Measurements from ENCODE around the gene MED16.
"Not testable (repeated sequence)": the region's sequence is repeated elsewhere in the genome, so short reads cannot be mapped to it uniquely, and the experiment has no call there.

Gene MED16

DNA sequence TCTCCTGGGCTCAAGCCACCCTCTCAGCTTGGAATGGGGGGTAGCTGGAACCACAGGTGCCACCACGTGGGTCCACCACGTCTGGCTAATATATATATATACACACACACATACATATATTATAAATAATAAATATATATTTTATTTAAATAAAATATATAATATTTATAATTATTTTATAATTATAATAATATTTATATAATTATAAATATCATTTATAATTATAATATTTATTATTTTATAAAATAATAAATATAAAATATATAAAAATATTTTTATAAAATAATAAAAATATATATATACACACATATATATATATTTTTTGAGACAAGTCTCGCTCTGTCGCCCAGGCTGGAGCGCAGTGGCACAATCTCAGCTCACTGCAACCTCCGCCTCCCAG, 38.4 kb downstream of the MED16 start:
- no peak for DNase-seq (ENCODE audit: low spot score)

- not testable (repeated sequence) for DNase-seq (ENCODE audit: low spot score)
These were observed 39.3 kb downstream of the MED16 start for GRCh38 chr19:853614-854220.

DNA sequence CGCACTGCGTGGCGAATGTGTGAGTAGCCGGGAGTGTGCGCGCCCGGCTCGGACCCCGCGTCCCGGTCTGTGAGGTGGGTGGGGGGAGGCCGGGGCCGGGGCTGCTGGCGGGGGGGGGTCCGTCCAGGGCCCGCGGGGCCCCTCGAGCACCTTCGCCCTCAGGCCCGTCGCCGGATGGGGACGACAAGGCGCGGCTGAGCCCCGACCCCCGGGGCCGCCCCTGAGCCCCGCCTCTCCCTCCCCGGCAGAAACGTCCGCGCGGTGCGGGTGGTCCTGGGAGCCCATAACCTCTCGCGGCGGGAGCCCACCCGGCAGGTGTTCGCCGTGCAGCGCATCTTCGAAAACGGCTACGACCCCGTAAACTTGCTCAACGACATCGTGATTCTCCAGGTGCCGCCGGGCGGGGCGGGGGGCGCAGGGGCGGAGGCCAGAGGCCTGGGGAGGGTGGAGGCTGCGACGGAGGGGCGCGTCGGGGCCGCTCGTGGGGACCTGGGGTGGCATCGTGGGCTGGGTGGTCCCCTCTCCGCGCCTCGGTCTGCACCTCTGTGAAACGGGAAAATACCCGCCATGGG, 39.9 kb downstream of the MED16 start:
- DNase-seq (ENCODE audit: low spot score) = no peak

- DNase-seq (ENCODE audit: low spot score) = no peak
These were observed 40.6 kb downstream of the MED16 start, which contains the start of gene ELANE for GRCh38 chr19:852136-853013. TSS of gene ELANE (plus strand) at chr19:852303. CDS start at chr19:852329, 26 bp downstream.

GRCh38 chr19:850979-851335, 42.0 kb downstream of the MED16 start:
- DNase-seq (ENCODE audit: low spot score) = no peak

DNA sequence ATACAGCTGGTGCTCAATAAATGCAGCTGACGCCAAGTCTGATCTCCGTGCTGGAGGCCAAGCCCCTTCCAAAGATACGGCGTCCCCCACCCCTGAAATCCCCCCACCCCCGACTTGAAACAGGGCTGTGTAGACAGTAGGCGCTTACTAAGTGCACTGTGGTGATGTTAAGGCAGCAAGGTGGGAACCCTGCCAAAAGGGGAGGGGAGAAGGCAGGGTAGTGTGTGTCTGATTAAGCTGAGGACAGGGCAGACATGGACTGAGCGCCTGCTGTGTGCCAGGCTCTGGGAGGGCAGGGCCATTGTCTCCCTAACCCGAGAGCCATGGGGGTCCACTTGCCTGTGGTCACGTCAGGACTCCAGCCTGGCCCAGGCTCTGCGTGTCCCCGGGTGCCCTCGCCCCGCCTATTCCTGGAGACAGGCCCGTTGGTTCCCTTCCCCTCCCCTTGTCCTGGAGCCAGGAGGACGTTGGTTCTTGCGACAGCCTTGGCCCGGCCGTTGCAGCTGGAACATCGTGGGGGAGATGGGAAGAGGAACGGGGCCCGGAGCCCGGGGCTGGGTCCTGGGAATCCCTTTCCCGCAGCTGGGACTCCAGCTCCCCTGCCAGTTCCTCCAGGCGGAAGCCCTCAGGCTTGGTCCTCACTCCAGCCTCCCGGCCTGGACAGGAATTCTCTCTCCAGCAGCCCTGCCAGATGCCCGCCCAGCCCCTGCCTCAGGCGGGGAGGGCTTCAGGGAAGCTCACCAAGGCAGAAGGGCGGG, 42.6 kb downstream of the MED16 start:
- DNase-seq (ENCODE audit: low spot score) = no peak

- not testable (repeated sequence) for DNase-seq (ENCODE audit: low spot score)
These were observed 43.8 kb downstream of the MED16 start for GRCh38 chr19:849195-849594.

DNA sequence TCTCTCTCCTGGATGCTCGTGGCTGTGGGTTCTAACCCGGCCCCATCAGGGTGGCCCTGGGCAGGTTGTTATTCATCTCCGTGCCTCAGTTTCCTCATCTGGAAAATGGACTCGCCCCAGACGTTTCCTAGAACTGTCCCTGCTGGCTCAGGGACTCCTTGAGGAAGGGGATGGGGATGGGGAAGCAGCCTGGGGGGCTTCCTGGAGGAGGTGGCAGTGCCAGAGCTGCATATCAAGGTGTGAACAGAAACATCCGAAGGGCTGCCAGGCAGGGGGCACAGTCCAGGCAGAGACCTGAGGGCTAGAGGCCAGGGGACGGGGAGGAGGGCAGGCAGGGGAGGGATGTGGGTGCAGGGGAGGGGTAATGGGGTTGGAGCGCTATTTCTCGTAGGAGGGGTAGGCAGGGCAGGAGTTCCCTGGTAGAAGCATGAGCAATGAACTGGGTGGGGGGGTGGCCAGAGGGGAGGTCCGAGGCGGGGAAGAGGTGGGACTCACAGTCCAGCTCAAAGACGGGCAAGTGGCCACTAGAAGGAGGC, 44.5 kb downstream of the MED16 start:
- no peak for DNase-seq (ENCODE audit: low spot score)

- DNase-seq (ENCODE audit: low spot score) = no peak
These were observed 47.1 kb downstream of the MED16 start for GRCh38 chr19:845707-846521.

DNA sequence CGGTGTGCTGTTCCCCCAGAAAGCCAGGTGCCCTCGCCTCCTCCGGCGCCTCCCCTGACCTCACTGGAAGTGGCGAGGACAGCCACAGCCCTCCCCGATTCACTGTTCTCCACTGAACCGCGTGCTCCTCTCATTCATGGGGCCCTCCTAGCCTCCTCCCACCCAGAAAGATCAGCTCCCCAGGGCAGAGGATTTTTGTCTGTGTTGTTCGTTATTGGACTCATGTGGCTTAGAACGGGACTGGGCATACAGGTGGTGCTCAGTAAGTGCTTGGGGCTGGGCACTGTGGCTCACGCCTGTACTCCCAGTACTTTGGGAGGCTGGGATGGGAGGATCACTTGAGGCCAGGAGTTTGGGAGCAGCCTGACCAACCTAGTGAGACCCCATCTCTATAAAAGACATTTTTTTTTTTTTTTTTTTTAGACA, 48.4 kb downstream of the MED16 start:
- DNase-seq (ENCODE audit: low spot score) = no peak

- no peak for DNase-seq (ENCODE audit: low spot score)
These were observed 49.0 kb downstream of the MED16 start for GRCh38 chr19:843836-844545.

GRCh38 chr19:843180-843835, 49.7 kb downstream of the MED16 start:
- DNase-seq (ENCODE audit: low spot score) = no peak

DNA sequence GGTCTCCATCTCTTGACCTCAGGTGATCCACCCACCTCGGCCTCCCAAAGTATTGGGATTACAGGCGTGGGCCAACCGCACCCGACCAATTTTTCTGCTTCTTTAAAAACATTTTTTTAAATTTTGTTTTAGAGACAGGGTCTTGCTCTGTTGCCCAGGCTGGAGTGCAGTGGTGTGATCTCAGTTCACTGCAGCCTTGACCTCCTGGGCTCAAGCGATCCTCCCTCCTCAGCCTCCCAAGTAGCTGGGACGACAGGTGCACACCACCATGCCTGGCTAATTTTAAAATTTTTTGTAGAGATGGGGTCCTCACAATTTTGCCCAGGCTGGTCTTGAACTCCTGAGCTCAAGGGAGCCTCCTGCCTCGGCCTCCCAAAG, 50.2 kb downstream of the MED16 start:
- not testable (repeated sequence) for DNase-seq (ENCODE audit: low spot score)

- no peak for DNase-seq (ENCODE audit: low spot score)
These were observed 52.3 kb downstream of the MED16 start, which contains the start of gene PRTN3 for GRCh38 chr19:840519-841206. TSS of gene PRTN3 (plus strand) at chr19:840999. CDS start at chr19:841009, 10 bp downstream.

DNA sequence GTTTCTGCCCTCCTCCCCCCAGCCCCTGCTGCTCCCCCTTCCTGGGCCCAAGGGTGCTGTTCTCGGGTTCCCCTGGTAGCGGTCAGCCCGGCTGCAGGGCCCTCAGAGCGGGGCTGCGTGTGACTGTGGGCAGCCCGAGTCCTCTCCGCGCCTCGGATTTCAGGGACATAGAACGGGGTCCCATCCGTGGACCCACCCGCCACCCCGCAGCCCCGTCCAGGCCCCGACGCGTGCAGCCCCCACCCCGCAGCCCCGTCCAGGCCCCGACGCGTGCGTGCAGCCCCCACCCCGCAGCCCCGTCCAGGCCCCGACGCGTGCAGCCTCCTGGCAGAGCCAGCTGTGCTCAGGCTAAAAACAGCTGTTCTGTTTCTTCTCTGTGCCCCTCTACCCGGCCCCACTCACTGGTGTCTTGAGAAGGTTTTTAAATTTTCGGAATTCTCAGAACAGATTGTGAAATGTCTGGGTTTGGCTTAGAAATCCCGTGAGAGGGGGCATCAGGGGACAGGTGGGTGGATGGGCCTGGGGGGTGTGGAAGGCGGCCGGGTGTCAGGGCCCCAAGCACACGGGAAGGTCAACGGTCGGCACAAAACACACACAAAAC, 57.7 kb downstream of the MED16 start:
- DNase-seq (ENCODE audit: low spot score) = no peak

- DNase-seq (ENCODE audit: low spot score) = no peak
These were observed 58.8 kb downstream of the MED16 start for GRCh38 chr19:834216-834615.

GRCh38 chr19:831407-832369, 61.3 kb downstream of the MED16 start:
- no peak for DNase-seq (ENCODE audit: low spot score)

Measured in pons (tissue), 1 donor.